ENCODE results near the gene MLLT6. TPM values are rescaled to one million over a fixed set of nuclear protein-coding genes. Genes with fewer than 3 reads are reported as not detected.

MLLT6 gene
- polyA plus RNA-seq, 2 of the 4 experiments (the other 2 are of a cell fraction) = 28.3 to 28.9 TPM

DNA sequence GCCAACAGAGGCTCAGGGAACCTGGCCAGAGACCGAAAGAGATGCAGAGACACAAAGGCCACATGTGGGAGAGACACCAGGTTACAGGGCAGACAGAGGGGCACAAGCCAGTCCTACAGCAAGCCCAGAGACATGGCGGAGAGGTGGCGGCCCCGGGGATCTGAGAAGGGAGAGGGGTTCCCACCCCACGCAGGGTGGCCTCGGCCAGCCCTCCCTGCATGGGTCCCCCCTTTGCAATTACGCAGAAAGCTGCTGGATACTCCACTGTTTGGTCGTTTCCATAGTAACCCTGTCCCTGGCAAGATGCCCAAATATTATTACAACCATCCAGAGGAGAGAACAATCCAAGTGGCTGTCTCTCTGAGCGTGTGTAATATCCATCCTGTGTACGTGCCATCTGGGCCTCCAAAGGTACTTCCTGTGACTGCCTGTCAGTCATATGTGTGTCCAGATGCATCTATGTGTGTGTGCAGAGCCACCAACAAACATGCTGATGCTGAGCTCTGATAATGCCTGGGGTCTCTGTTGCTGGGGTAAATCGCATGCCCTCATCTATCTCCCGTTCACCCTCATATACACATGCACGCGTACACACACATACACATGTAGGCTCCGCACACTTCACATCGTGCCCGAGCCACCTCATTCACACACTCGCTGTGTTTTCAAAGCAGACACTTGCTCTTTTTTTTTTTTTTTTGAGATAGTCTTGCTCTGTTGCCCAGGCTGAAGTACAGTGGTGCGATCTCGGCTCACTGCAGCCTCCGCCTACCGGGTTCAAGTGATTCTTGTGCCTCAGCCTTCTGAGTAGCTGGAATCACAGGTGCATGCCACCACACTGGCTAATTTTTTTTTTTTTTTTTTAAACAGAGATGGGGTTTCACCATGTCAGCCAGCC is 37.6 kb downstream of the MLLT6 start (continued):
- TF ChIP-seq, protein P1, sequence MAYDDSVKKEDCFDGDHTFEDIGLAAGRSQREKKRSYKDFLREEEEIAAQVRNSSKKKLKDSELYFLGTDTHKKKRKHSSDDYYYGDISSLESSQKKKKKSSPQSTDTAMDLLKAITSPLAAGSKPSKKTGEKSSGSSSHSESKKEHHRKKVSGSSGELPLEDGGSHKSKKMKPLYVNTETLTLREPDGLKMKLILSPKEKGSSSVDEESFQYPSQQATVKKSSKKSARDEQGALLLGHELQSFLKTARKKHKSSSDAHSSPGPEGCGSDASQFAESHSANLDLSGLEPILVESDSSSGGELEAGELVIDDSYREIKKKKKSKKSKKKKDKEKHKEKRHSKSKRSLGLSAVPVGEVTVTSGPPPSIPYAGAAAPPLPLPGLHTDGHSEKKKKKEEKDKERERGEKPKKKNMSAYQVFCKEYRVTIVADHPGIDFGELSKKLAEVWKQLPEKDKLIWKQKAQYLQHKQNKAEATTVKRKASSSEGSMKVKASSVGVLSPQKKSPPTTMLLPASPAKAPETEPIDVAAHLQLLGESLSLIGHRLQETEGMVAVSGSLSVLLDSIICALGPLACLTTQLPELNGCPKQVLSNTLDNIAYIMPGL (CRISPR knock-in tag; IDR thresholded peaks at IDR 0.05; ENCODE audit: borderline replicate concordance) = no peak
- no peak for TF ChIP-seq ZNF302 (CRISPR knock-in tag; IDR thresholded peaks at IDR 0.05)

- Histone ChIP-seq H3K4me2 (no peak overlapping the region), H3K27ac (0 out of 6 replicates have a peak overlapping the region, but pooled peaks of 1 of the 2 experiments have one; percentile 7), H3K9me3 (no peaks in the 10 kb centered on the region), H3K4me3 (no peak overlapping the region), H3K4me1 (peaks cover 36% of the 10 kb centered on the region)
- DNase-seq (ENCODE audit: low read depth in 1 of 2, low spot score in 1 of 2) (no peak), FAIRE-seq (no peak), ATAC-seq (no peak)
- ChIA-PET POLR2A (no interaction called here), CTCF (interaction anchor here (0.7 to 5.8 kb wide), 3 partner anchors 8 to 209 kb away, joined by 3 to 107 read pairs (median 3); no protein-coding TSS in a partner anchor)
- TF ChIP-seq, protein P2, sequence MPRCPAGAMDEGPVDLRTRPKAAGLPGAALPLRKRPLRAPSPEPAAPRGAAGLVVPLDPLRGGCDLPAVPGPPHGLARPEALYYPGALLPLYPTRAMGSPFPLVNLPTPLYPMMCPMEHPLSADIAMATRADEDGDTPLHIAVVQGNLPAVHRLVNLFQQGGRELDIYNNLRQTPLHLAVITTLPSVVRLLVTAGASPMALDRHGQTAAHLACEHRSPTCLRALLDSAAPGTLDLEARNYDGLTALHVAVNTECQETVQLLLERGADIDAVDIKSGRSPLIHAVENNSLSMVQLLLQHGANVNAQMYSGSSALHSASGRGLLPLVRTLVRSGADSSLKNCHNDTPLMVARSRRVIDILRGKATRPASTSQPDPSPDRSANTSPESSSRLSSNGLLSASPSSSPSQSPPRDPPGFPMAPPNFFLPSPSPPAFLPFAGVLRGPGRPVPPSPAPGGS (IDR thresholded peaks at IDR 0.05) = no peak
- TF ChIP-seq HOXB5 (CRISPR knock-in tag; IDR thresholded peaks at IDR 0.05) (no peak), CTCF (IDR thresholded peaks at IDR 0.05) (no peak), RCOR1 (IDR thresholded peaks at IDR 0.05; ENCODE audit: low read depth, low read length) (no peak), FOSL2 (IDR thresholded peaks at IDR 0.05) (no peak), FOSL2 (CRISPR knock-in tag; IDR thresholded peaks at IDR 0.05) (no peak), JUN (IDR thresholded peaks at IDR 0.05) (no peak), EHMT2 (IDR thresholded peaks at IDR 0.05; ENCODE audit: low read depth) (no peak), MYC (IDR thresholded peaks at IDR 0.05; ENCODE audit: borderline replicate concordance, low read length) (no peak), ZNF302 (CRISPR knock-in tag; IDR thresholded peaks at IDR 0.05) (no peak), BHLHE40 (IDR thresholded peaks at IDR 0.05; ENCODE audit: low read depth, low read length) (no peak), KDM5A (IDR thresholded peaks at IDR 0.05) (no peak), CEBPB (IDR thresholded peaks at IDR 0.05) (no peak), SREBF2 (IDR thresholded peaks at IDR 0.05) (no peak), PBX3 (IDR thresholded peaks at IDR 0.05) (no peak)
- WGBS (ENCODE audit: missing lambda C conversion rate) = 87% methylated on average over 4 of the region's 4 CpGs
Observed at GRCh38 chr17:38743556-38744171, 38.6 kb downstream of the MLLT6 start.

DNA sequence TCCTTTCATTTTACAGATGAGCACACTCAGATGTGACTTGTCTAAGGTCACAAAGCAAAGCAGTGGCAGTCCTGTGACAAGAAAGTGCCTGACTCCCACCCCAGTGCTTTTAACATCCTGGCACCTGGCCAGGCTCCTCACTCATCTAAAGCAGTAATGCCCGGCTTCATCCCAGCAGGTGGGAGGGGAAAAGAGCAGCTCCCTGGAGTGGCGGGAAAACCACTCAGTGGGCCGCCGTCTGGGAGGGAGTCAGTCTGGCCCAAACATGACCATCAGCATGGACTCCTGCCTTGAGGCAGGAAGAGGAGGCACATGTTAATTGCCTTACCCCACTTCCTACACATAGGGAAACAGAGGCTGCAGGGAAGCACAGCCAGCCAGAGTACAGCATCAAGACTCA is 40.5 kb downstream of the MLLT6 start:
- ChIA-PET POLR2A (no interaction called here), CTCF (interaction anchor here (1.0 to 5.8 kb wide), 6 partner anchors 9 to 77 kb away, joined by 3 to 107 read pairs (median 4); partner anchors contain the start of gene CISD3)
- H3K4me2 ChIP-seq = peak overlapping the region; percentile 82; the same call in 2 of the 3 replicates
- no peak overlapping the region for H3K4me3 ChIP-seq
- 68% methylated on average over 4 of the region's 4 CpGs for WGBS (ENCODE audit: missing lambda C conversion rate)
- DNase-seq (ENCODE audit: low read depth in 1 of 2, low spot score in 1 of 2) (no peak), ATAC-seq (no peak), FAIRE-seq (no peak)
- peaks cover 41% of the 10 kb centered on the region for H3K4me1 ChIP-seq
- no peaks in the 10 kb centered on the region for H3K9me3 ChIP-seq
- H3K27ac ChIP-seq = peak overlapping the region in 1 of 2 experiments; percentile 98; a peak in 2 of 6 replicates
- TF ChIP-seq HEYL (CRISPR knock-in tag; IDR thresholded peaks at IDR 0.05) (no peak), JUN (IDR thresholded peaks at IDR 0.05) (no peak), NPAS2 (CRISPR knock-in tag; IDR thresholded peaks at IDR 0.05; ENCODE audit: borderline replicate concordance) (no peak), KDM5A (IDR thresholded peaks at IDR 0.05) (no peak), HDAC2 (IDR thresholded peaks at IDR 0.05) (no peak), CHD2 (IDR thresholded peaks at IDR 0.05; ENCODE audit: low read length, partially characterized antibody) (no peak), SMC3 (IDR thresholded peaks at IDR 0.05) (no peak), PHF8 (IDR thresholded peaks at IDR 0.05; ENCODE audit: borderline replicate concordance, low read depth) (no peak), FOSL2 (IDR thresholded peaks at IDR 0.05) (no peak), FOSL2 (CRISPR knock-in tag; IDR thresholded peaks at IDR 0.05) (no peak)

All from A549 (cell line).